HepG2 (cell line): ENCODE results near the gene ANKRD42. TPM values are rescaled to one million over a fixed set of nuclear protein-coding genes. Genes with fewer than 3 reads are reported as not detected.

Source experiments
- CBFB ChIP-seq: sonication (generic); formaldehyde crosslinking; IDR thresholded peaks from 2 replicates; pipeline ENCODE4 v1.4.0; 2020; ENCODE audit warnings: missing genetic modification reagents
- CBX5 ChIP-seq: sonication (generic); formaldehyde crosslinking; IDR thresholded peaks from 2 replicates; pipeline ENCODE4 v1.4.0; 2020; ENCODE audit warnings: missing genetic modification reagents, borderline replicate concordance
- E2F5 ChIP-seq: sonication (generic); formaldehyde crosslinking; conservative IDR thresholded peaks from 2 replicates; pipeline ENCODE4 v1.4.0; 2020; ENCODE audit warnings: missing genetic modification reagents
- FOXJ3 ChIP-seq: sonication (generic); formaldehyde crosslinking; IDR thresholded peaks from 2 replicates; pipeline ENCODE4 v1.4.0; 2020; ENCODE audit warnings: missing genetic modification reagents, mild to moderate bottlenecking, borderline replicate concordance
- FOXO4 ChIP-seq: sonication (generic); formaldehyde crosslinking; conservative IDR thresholded peaks from 2 replicates; pipeline ENCODE4 v1.8.1; 2023; ENCODE audit warnings: missing genetic modification reagents
- HES4 ChIP-seq: sonication (generic); formaldehyde crosslinking; IDR thresholded peaks from 2 replicates; pipeline ENCODE4 v1.9.0; 2021; ENCODE audit warnings: mild to moderate bottlenecking, missing genetic modification reagents, borderline replicate concordance
- HHEX ChIP-seq: IDR thresholded peaks from 2 replicates; pipeline ENCODE4 v1.6.1; 2016; ENCODE audit warnings: control low read depth
- HNRNPK ChIP-seq: fragments of 200-400 bp; formaldehyde crosslinking; IDR thresholded peaks from 2 replicates; pipeline ENCODE4 v1.6.1; 2018; ENCODE audit warnings: low read length, low read depth, moderate library complexity, mild to moderate bottlenecking; ENCODE audit not compliant: poor library complexity, severe bottlenecking
- MAF1 ChIP-seq: sonication (generic); formaldehyde crosslinking; IDR thresholded peaks from 2 replicates; pipeline ENCODE4 v1.5.0; 2020; ENCODE audit warnings: missing genetic modification reagents, borderline replicate concordance
- MAFG ChIP-seq: sonication (generic); formaldehyde crosslinking; IDR thresholded peaks from 2 replicates; pipeline ENCODE4 v1.5.1; 2020; ENCODE audit warnings: mild to moderate bottlenecking, missing genetic modification reagents
- MEF2D ChIP-seq: sonication (generic); formaldehyde crosslinking; IDR thresholded peaks from 2 replicates; pipeline ENCODE4 v1.5.1; 2020; ENCODE audit warnings: mild to moderate bottlenecking, missing genetic modification reagents
- MTF2 ChIP-seq: sonication (generic); formaldehyde crosslinking; IDR thresholded peaks from 2 replicates; pipeline ENCODE4 v1.5.0; 2020; ENCODE audit warnings: missing genetic modification reagents, borderline replicate concordance
- NBN ChIP-seq: fragments of 450-650 bp; conservative IDR thresholded peaks from 2 replicates; pipeline ENCODE4 v1.6.1; 2017
- TBX2 ChIP-seq: sonication (generic); formaldehyde crosslinking; IDR thresholded peaks from 2 replicates; pipeline ENCODE4 v1.5.0; 2020; ENCODE audit warnings: missing genetic modification reagents, mild to moderate bottlenecking, borderline replicate concordance
- U2AF2 ChIP-seq: fragments of 200-400 bp; formaldehyde crosslinking; IDR thresholded peaks from 2 replicates; pipeline ENCODE4 v1.6.1; 2017; ENCODE audit warnings: low read depth, mild to moderate bottlenecking, low read length
- XRCC5 ChIP-seq: fragments of 200-400 bp; formaldehyde crosslinking; optimal IDR thresholded peaks from 2 replicates; pipeline ENCODE3; 2017; ENCODE audit warnings: mild to moderate bottlenecking, low read length
- ZFYVE20 ChIP-seq: sonication (generic); formaldehyde crosslinking; IDR thresholded peaks from 2 replicates; pipeline ENCODE4 v1.8.0; 2023; ENCODE audit warnings: low read depth, mild to moderate bottlenecking, moderate library complexity, missing genetic modification reagents, borderline replicate concordance
- ZNF33B ChIP-seq: sonication (generic); formaldehyde crosslinking; IDR thresholded peaks from 2 replicates; pipeline ENCODE4 v1.5.1; 2020; ENCODE audit warnings: mild to moderate bottlenecking, missing genetic modification reagents
- ZNF597 ChIP-seq: sonication (generic); formaldehyde crosslinking; IDR thresholded peaks from 2 replicates; pipeline ENCODE4 v1.5.0; 2020; ENCODE audit warnings: missing genetic modification reagents
- ZNF652 ChIP-seq: IDR thresholded peaks from 2 replicates; pipeline ENCODE4 v1.6.1; 2016; ENCODE audit warnings: low read depth, borderline replicate concordance
- ZNF777 ChIP-seq: sonication (generic); formaldehyde crosslinking; IDR thresholded peaks from 2 replicates; pipeline ENCODE4 v1.4.0; 2020; ENCODE audit warnings: missing genetic modification reagents
- ZSCAN21 ChIP-seq: sonication (generic); formaldehyde crosslinking; IDR thresholded peaks from 2 replicates; pipeline ENCODE4 v1.8.0; 2022; ENCODE audit warnings: mild to moderate bottlenecking, missing genetic modification reagents, moderate library complexity, borderline replicate concordance
- ZZZ3 ChIP-seq: sonication (generic); formaldehyde crosslinking; IDR thresholded peaks from 2 replicates; pipeline ENCODE4 v1.4.0; 2020; ENCODE audit warnings: missing genetic modification reagents, mild to moderate bottlenecking, borderline replicate concordance
- polyA plus RNA-seq, 8 experiments: library from polyadenylated mRNA; depleted of rRNA in 3 of 8; stranded (reverse) in 7 of 8; unstranded in 1 of 8; fragments of >200 nt; fragmentation: Illumina TruSeq in 4 of 8; extraction: Trizol in 4 of 8; gene quantifications; 2 replicates each; pipeline versions ENCODE4 v1.2.1 to v1.2.3, GENCODE V29; 2011 to 2016; ENCODE audit warnings: low read depth in 4 of 8, missing spikeins in 1 of 8, mixed read lengths in 1 of 8; ENCODE audit not compliant: insufficient read depth in 1 of 8
- total RNA-seq, 5 experiments: library from RNA; depleted of rRNA; stranded (reverse); fragments of >200 nt; fragmentation: Illumina TruSeq; extraction: Trizol; gene quantifications; 2 replicates each; pipeline ENCODE4 v1.2.3, GENCODE V29; 2016; ENCODE audit warnings: low read depth in 1 of 5
- TF ChIP-seq, protein P1 (sequence below): fragments of 450-650 bp; IDR thresholded peaks from 2 replicates; pipeline ENCODE4 v1.6.1; 2017
- TF ChIP-seq, protein P2 (sequence below): sonication (generic); formaldehyde crosslinking; IDR thresholded peaks from 2 replicates; pipeline ENCODE4 v1.4.0; 2020; ENCODE audit warnings: missing genetic modification reagents, borderline replicate concordance

Gene ANKRD42
- total and polyA plus RNA-seq, 2 of the 13 experiments (the other 11 are each of a cell fraction or from before 2014, with no cell fraction given): 2.2 to 3.7 TPM

DNA sequence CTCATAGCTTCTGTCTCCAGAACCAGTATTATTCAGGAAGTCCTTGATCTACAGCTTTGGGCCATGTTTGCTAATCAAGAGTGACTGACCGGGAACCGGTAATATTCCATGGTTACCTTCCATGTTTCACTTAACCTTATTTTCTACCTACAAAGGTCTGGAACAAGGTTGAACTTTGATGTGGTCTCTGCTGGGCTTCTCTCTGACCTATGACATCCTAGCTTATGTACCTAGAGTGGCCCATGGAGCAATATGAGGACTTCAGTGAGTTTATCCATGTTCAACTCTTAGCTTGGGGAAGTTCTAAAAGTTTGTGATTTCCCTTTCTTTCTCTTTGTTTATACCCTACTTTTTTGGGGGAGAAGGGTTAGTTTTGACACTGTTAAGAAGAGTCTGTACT, 59.4 kb downstream of the ANKRD42 start (continued):
- TF ChIP-seq ZNF597 (CRISPR knock-in tag): no peak
- TF ChIP-seq, protein P1, sequence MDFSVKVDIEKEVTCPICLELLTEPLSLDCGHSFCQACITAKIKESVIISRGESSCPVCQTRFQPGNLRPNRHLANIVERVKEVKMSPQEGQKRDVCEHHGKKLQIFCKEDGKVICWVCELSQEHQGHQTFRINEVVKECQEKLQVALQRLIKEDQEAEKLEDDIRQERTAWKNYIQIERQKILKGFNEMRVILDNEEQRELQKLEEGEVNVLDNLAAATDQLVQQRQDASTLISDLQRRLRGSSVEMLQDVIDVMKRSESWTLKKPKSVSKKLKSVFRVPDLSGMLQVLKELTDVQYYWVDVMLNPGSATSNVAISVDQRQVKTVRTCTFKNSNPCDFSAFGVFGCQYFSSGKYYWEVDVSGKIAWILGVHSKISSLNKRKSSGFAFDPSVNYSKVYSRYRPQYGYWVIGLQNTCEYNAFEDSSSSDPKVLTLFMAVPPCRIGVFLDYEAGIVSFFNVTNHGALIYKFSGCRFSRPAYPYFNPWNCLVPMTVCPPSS: no peak
- no peak for TF ChIP-seq MAF1 (CRISPR knock-in tag)
- TF ChIP-seq ZFYVE20: no peak
- TF ChIP-seq TBX2 (CRISPR knock-in tag): peak; percentile 18; the same call in 1 of the 2 replicates
- TF ChIP-seq HES4: no peak
- peak; percentile 29; the same call in 1 of the 2 replicates for TF ChIP-seq ZNF652 (CRISPR knock-in tag)
- TF ChIP-seq FOXJ3 (CRISPR knock-in tag): peak; percentile 83
- no peak for TF ChIP-seq FOXO4
- no peak for TF ChIP-seq MTF2
- no peak for TF ChIP-seq HNRNPK
- TF ChIP-seq MAFG: no peak
- no peak for TF ChIP-seq ZNF777 (CRISPR knock-in tag)
- TF ChIP-seq, protein P2, sequence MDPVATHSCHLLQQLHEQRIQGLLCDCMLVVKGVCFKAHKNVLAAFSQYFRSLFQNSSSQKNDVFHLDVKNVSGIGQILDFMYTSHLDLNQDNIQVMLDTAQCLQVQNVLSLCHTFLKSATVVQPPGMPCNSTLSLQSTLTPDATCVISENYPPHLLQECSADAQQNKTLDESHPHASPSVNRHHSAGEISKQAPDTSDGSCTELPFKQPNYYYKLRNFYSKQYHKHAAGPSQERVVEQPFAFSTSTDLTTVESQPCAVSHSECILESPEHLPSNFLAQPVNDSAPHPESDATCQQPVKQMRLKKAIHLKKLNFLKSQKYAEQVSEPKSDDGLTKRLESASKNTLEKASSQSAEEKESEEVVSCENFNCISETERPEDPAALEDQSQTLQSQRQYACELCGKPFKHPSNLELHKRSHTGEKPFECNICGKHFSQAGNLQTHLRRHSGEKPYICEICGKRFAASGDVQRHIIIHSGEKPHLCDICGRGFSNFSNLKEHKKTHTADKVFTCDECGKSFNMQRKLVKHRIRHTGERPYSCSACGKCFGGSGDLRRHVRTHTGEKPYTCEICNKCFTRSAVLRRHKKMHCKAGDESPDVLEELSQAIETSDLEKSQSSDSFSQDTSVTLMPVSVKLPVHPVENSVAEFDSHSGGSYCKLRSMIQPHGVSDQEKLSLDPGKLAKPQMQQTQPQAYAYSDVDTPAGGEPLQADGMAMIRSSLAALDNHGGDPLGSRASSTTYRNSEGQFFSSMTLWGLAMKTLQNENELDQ: no peak
- no peak for TF ChIP-seq ZNF33B (CRISPR knock-in tag)
- no peak for TF ChIP-seq XRCC5
- TF ChIP-seq NBN: no peak
- TF ChIP-seq E2F5 (CRISPR knock-in tag): no peak
- no peak for TF ChIP-seq CBX5 (CRISPR knock-in tag)
- no peak for TF ChIP-seq U2AF2
- TF ChIP-seq HHEX (CRISPR knock-in tag): 0 out of 2 replicates have a peak, but pooled peaks have one; percentile 20
- peak; percentile 94; the same call in 1 of the 2 replicates for TF ChIP-seq CBFB
- no peak for TF ChIP-seq ZSCAN21 (CRISPR knock-in tag)
- 0 out of 2 replicates have a peak, but pooled peaks have one; percentile 29 for TF ChIP-seq MEF2D (CRISPR knock-in tag)
- TF ChIP-seq ZZZ3 (CRISPR knock-in tag): no peak
